Measurements from ENCODE around the gene CACNB4.

DNA sequence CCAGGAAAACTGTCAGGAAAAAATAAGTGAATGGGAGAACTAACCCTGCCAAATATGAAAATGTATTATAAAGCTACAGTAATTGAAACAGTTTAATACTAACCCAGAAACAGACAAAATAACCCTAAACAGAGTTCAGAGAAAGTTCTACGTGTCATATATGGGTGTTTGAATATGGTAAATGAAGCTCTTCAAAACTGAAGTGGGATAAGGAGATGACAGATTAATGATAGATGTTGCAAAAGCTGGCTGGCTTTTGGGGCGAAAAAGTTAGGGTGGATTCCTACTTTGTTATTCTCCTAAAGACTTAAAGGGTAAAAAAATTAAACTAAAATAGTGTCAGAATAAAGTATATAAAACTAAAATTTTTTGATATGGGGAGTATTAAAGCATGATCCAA, 168.8 kb downstream of the CACNB4 start:
- TF ChIP-seq, protein P1, sequence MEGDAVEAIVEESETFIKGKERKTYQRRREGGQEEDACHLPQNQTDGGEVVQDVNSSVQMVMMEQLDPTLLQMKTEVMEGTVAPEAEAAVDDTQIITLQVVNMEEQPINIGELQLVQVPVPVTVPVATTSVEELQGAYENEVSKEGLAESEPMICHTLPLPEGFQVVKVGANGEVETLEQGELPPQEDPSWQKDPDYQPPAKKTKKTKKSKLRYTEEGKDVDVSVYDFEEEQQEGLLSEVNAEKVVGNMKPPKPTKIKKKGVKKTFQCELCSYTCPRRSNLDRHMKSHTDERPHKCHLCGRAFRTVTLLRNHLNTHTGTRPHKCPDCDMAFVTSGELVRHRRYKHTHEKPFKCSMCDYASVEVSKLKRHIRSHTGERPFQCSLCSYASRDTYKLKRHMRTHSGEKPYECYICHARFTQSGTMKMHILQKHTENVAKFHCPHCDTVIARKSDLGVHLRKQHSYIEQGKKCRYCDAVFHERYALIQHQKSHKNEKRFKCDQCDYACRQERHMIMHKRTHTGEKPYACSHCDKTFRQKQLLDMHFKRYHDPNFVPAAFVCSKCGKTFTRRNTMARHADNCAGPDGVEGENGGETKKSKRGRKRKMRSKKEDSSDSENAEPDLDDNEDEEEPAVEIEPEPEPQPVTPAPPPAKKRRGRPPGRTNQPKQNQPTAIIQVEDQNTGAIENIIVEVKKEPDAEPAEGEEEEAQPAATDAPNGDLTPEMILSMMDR (IDR thresholded peaks at IDR 0.05) = no peak
- TF ChIP-seq POLR2AphosphoS5 (IDR thresholded peaks at IDR 0.05; ENCODE audit: low read depth, low read length) (no peak), TCF7L2 (IDR thresholded peaks at IDR 0.05; ENCODE audit: low read depth, low read length) (no peak), SIN3A (IDR thresholded peaks at IDR 0.05; ENCODE audit: borderline replicate concordance, insufficient read depth, low read depth, low read length) (no peak)
- TF ChIP-seq, protein P2, sequence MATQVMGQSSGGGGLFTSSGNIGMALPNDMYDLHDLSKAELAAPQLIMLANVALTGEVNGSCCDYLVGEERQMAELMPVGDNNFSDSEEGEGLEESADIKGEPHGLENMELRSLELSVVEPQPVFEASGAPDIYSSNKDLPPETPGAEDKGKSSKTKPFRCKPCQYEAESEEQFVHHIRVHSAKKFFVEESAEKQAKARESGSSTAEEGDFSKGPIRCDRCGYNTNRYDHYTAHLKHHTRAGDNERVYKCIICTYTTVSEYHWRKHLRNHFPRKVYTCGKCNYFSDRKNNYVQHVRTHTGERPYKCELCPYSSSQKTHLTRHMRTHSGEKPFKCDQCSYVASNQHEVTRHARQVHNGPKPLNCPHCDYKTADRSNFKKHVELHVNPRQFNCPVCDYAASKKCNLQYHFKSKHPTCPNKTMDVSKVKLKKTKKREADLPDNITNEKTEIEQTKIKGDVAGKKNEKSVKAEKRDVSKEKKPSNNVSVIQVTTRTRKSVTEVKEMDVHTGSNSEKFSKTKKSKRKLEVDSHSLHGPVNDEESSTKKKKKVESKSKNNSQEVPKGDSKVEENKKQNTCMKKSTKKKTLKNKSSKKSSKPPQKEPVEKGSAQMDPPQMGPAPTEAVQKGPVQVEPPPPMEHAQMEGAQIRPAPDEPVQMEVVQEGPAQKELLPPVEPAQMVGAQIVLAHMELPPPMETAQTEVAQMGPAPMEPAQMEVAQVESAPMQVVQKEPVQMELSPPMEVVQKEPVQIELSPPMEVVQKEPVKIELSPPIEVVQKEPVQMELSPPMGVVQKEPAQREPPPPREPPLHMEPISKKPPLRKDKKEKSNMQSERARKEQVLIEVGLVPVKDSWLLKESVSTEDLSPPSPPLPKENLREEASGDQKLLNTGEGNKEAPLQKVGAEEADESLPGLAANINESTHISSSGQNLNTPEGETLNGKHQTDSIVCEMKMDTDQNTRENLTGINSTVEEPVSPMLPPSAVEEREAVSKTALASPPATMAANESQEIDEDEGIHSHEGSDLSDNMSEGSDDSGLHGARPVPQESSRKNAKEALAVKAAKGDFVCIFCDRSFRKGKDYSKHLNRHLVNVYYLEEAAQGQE (IDR thresholded peaks at IDR 0.05; ENCODE audit: insufficient read depth in 1 of 2, low read depth in 2 of 2, low read length in 1 of 2) = no peak

Data from Panc1 (cell line).